Measurements from ENCODE around the gene G0S2.

DNA sequence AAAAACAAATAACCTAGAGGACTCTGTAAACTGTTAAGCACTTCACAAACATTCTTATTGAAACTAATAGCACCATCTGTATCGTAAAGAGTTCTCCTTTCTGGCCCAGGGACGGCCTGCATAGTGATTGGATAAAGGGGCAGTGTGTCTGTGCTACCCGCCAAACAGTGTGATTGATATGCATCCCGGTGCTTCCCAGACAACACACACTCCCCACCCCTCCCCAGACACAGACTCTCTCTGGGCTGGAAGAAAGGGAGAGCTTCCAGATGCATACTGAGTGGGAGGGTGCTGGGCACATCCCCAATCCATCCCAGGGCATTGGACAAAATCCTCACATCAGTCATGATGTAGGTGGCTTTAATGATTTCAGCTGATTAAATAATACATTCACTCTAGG, 33.1 kb downstream of the G0S2 start:
- TF ChIP-seq TAF1 (IDR thresholded peaks at IDR 0.05; ENCODE audit: low read depth), result no peak
- no peak for TF ChIP-seq EZH2 (IDR thresholded peaks at IDR 0.05; ENCODE audit: borderline replicate concordance, insufficient read depth, low read length, poor library complexity, severe bottlenecking)
- no peak for TF ChIP-seq RAD21 (conservative IDR thresholded peaks at IDR 0.05)
- TF ChIP-seq, protein P1, sequence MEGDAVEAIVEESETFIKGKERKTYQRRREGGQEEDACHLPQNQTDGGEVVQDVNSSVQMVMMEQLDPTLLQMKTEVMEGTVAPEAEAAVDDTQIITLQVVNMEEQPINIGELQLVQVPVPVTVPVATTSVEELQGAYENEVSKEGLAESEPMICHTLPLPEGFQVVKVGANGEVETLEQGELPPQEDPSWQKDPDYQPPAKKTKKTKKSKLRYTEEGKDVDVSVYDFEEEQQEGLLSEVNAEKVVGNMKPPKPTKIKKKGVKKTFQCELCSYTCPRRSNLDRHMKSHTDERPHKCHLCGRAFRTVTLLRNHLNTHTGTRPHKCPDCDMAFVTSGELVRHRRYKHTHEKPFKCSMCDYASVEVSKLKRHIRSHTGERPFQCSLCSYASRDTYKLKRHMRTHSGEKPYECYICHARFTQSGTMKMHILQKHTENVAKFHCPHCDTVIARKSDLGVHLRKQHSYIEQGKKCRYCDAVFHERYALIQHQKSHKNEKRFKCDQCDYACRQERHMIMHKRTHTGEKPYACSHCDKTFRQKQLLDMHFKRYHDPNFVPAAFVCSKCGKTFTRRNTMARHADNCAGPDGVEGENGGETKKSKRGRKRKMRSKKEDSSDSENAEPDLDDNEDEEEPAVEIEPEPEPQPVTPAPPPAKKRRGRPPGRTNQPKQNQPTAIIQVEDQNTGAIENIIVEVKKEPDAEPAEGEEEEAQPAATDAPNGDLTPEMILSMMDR (IDR thresholded peaks at IDR 0.05; ENCODE audit: poor library complexity, severe bottlenecking), result no peak
- TF ChIP-seq, protein P2, sequence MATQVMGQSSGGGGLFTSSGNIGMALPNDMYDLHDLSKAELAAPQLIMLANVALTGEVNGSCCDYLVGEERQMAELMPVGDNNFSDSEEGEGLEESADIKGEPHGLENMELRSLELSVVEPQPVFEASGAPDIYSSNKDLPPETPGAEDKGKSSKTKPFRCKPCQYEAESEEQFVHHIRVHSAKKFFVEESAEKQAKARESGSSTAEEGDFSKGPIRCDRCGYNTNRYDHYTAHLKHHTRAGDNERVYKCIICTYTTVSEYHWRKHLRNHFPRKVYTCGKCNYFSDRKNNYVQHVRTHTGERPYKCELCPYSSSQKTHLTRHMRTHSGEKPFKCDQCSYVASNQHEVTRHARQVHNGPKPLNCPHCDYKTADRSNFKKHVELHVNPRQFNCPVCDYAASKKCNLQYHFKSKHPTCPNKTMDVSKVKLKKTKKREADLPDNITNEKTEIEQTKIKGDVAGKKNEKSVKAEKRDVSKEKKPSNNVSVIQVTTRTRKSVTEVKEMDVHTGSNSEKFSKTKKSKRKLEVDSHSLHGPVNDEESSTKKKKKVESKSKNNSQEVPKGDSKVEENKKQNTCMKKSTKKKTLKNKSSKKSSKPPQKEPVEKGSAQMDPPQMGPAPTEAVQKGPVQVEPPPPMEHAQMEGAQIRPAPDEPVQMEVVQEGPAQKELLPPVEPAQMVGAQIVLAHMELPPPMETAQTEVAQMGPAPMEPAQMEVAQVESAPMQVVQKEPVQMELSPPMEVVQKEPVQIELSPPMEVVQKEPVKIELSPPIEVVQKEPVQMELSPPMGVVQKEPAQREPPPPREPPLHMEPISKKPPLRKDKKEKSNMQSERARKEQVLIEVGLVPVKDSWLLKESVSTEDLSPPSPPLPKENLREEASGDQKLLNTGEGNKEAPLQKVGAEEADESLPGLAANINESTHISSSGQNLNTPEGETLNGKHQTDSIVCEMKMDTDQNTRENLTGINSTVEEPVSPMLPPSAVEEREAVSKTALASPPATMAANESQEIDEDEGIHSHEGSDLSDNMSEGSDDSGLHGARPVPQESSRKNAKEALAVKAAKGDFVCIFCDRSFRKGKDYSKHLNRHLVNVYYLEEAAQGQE (IDR thresholded peaks at IDR 0.05; ENCODE audit: borderline replicate concordance), result no peak

All from neural cell (in vitro differentiated cells).